ENCODE results near the gene PAPPA.

PAPPA gene

GRCh38 chr9:116368680-116369079 lies 215.1 kb downstream of the PAPPA start:
- no peak overlapping the region for H3K4me3 ChIP-seq (ENCODE audit: low read length)
- H4K20me1 ChIP-seq (ENCODE audit: insufficient read depth, low read length) = no peaks in the 10 kb centered on the region
- H3K36me3 ChIP-seq (replicated peaks; ENCODE audit: low read depth, low read length) = no peaks in the 10 kb centered on the region
- H3K79me2 ChIP-seq (ENCODE audit: low read length) = no peaks in the 10 kb centered on the region
- no peak for TF ChIP-seq CTCF (IDR thresholded peaks at IDR 0.05; ENCODE audit: low read depth, low read length)
- no peak for TF ChIP-seq EZH2phosphoT487 (IDR thresholded peaks at IDR 0.05; ENCODE audit: low read depth)
- no peaks in the 10 kb centered on the region for H3K4me1 ChIP-seq (ENCODE audit: low read length)
- no peak overlapping the region for H2AFZ ChIP-seq (ENCODE audit: low read depth, low read length)
- H3K9ac ChIP-seq (ENCODE audit: low read length) = no peak overlapping the region
- H3K27ac ChIP-seq (ENCODE audit: low read length) = no peak overlapping the region
- no peak overlapping the region for H3K4me2 ChIP-seq (ENCODE audit: low read length)
- no peaks in the 10 kb centered on the region for H3K9me3 ChIP-seq (ENCODE audit: insufficient read depth, low read length)
- no peaks in the 10 kb centered on the region for H3K27me3 ChIP-seq (ENCODE audit: low read depth, low read length)

GRCh38 chr9:116369706-116370105 lies 216.1 kb downstream of the PAPPA start:
- Histone ChIP-seq H3K27ac (ENCODE audit: low read length) (no peak overlapping the region), H3K4me2 (ENCODE audit: low read length) (no peak overlapping the region), H3K36me3 (replicated peaks; ENCODE audit: low read depth, low read length) (no peaks in the 10 kb centered on the region), H4K20me1 (ENCODE audit: insufficient read depth, low read length) (no peaks in the 10 kb centered on the region), H3K9me3 (ENCODE audit: insufficient read depth, low read length) (no peaks in the 10 kb centered on the region), H3K4me3 (ENCODE audit: low read length) (no peak overlapping the region), H3K79me2 (ENCODE audit: low read length) (no peaks in the 10 kb centered on the region), H3K27me3 (ENCODE audit: low read depth, low read length) (no peaks in the 10 kb centered on the region), H3K4me1 (ENCODE audit: low read length) (no peaks in the 10 kb centered on the region), H2AFZ (ENCODE audit: low read depth, low read length) (no peak overlapping the region), H3K9ac (ENCODE audit: low read length) (no peak overlapping the region)
- no peak for TF ChIP-seq EZH2phosphoT487 (IDR thresholded peaks at IDR 0.05; ENCODE audit: low read depth)
- TF ChIP-seq CTCF (IDR thresholded peaks at IDR 0.05; ENCODE audit: low read depth, low read length) = no peak

DNA sequence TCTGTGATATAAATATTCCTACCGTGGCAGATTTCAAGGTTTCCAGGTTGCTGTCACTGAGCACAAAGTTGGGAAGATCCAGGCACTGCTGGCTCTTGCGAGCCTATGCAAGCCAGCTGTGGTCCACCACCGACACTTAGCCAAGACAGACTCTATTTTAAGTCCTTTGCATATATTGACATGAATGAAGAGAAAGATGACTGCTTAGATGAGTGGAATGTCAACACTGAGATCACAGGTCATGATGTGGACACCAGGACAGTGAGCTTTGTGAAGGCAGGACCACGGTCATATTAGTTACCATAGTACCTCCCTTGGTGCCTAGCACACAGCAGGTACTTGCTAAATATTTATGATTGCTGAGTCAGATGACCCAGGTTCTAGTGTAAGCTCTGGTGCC lies 217.0 kb downstream of the PAPPA start:
- Histone ChIP-seq H3K27me3 (ENCODE audit: low read depth, low read length) (no peaks in the 10 kb centered on the region), H3K79me2 (ENCODE audit: low read length) (no peaks in the 10 kb centered on the region), H4K20me1 (ENCODE audit: insufficient read depth, low read length) (no peaks in the 10 kb centered on the region), H3K9ac (ENCODE audit: low read length) (no peak overlapping the region), H3K4me2 (ENCODE audit: low read length) (no peak overlapping the region), H3K4me1 (ENCODE audit: low read length) (no peaks in the 10 kb centered on the region), H3K9me3 (ENCODE audit: insufficient read depth, low read length) (no peaks in the 10 kb centered on the region), H3K4me3 (ENCODE audit: low read length) (no peak overlapping the region), H3K36me3 (replicated peaks; ENCODE audit: low read depth, low read length) (no peaks in the 10 kb centered on the region), H2AFZ (ENCODE audit: low read depth, low read length) (no peak overlapping the region), H3K27ac (ENCODE audit: low read length) (no peak overlapping the region)
- TF ChIP-seq EZH2phosphoT487 (IDR thresholded peaks at IDR 0.05; ENCODE audit: low read depth) (no peak), CTCF (IDR thresholded peaks at IDR 0.05; ENCODE audit: low read depth, low read length) (no peak)

- H3K27me3 ChIP-seq (ENCODE audit: low read depth, low read length) = no peaks in the 10 kb centered on the region
- H3K79me2 ChIP-seq (ENCODE audit: low read length) = no peaks in the 10 kb centered on the region
- no peak overlapping the region for H2AFZ ChIP-seq (ENCODE audit: low read depth, low read length)
- H3K36me3 ChIP-seq (replicated peaks; ENCODE audit: low read depth, low read length) = no peaks in the 10 kb centered on the region
- no peak overlapping the region for H3K4me2 ChIP-seq (ENCODE audit: low read length)
- H3K9ac ChIP-seq (ENCODE audit: low read length) = no peak overlapping the region
- no peaks in the 10 kb centered on the region for H3K4me1 ChIP-seq (ENCODE audit: low read length)
- H4K20me1 ChIP-seq (ENCODE audit: insufficient read depth, low read length) = no peaks in the 10 kb centered on the region
- no peaks in the 10 kb centered on the region for H3K9me3 ChIP-seq (ENCODE audit: insufficient read depth, low read length)
- no peak overlapping the region for H3K27ac ChIP-seq (ENCODE audit: low read length)
- no peak overlapping the region for H3K4me3 ChIP-seq (ENCODE audit: low read length)
- TF ChIP-seq CTCF (IDR thresholded peaks at IDR 0.05; ENCODE audit: low read depth, low read length) (no peak), EZH2phosphoT487 (IDR thresholded peaks at IDR 0.05; ENCODE audit: low read depth) (no peak)
These were observed 218.6 kb downstream of the PAPPA start for GRCh38 chr9:116372081-116372673.
